ENCODE data around the gene LRRC8D.
"Not testable (repeated sequence)": the region's sequence is repeated elsewhere in the genome, so short reads cannot be mapped to it uniquely, and the experiment has no call there.

Gene LRRC8D

GRCh38 chr1:89795571-89795970 lies 25.3 kb upstream of the LRRC8D start:
- not testable (repeated sequence) for H3K9me3 ChIP-seq (ENCODE audit: control insufficient read depth, insufficient read depth, low read length); H3K4me1 ChIP-seq (ENCODE audit: control insufficient read depth, insufficient read depth, low read length); H3K4me3 ChIP-seq (ENCODE audit: low read depth, low read length); H3K9ac ChIP-seq (ENCODE audit: low read depth, low read length); H3K27me3 ChIP-seq (ENCODE audit: control insufficient read depth, insufficient read depth, low read length); H3K36me3 ChIP-seq (ENCODE audit: control insufficient read depth, insufficient read depth, low read length)

- not testable (repeated sequence) for H3K4me3 ChIP-seq (ENCODE audit: low read depth, low read length); H3K36me3 ChIP-seq (ENCODE audit: control insufficient read depth, insufficient read depth, low read length); H3K27me3 ChIP-seq (ENCODE audit: control insufficient read depth, insufficient read depth, low read length); H3K4me1 ChIP-seq (ENCODE audit: control insufficient read depth, insufficient read depth, low read length); H3K9ac ChIP-seq (ENCODE audit: low read depth, low read length); H3K9me3 ChIP-seq (ENCODE audit: control insufficient read depth, insufficient read depth, low read length)
Observed at GRCh38 chr1:89797876-89798275, 23.0 kb upstream of the LRRC8D start.

- Histone ChIP-seq H3K27me3 (ENCODE audit: control insufficient read depth, insufficient read depth, low read length) (no peaks in the 10 kb centered on the region), H3K36me3 (ENCODE audit: control insufficient read depth, insufficient read depth, low read length) (no peaks in the 10 kb centered on the region), H3K4me3 (ENCODE audit: low read depth, low read length) (no peak overlapping the region), H3K4me1 (ENCODE audit: control insufficient read depth, insufficient read depth, low read length) (peaks cover 3% of the 10 kb centered on the region), H3K9me3 (ENCODE audit: control insufficient read depth, insufficient read depth, low read length) (no peaks in the 10 kb centered on the region), H3K9ac (ENCODE audit: low read depth, low read length) (no peak overlapping the region)
Observed at GRCh38 chr1:89799495-89799894, 21.3 kb upstream of the LRRC8D start.

GRCh38 chr1:89800022-89800655 lies 20.7 kb upstream of the LRRC8D start:
- Histone ChIP-seq H3K9me3 (ENCODE audit: control insufficient read depth, insufficient read depth, low read length) (no peaks in the 10 kb centered on the region), H3K36me3 (ENCODE audit: control insufficient read depth, insufficient read depth, low read length) (no peaks in the 10 kb centered on the region), H3K27me3 (ENCODE audit: control insufficient read depth, insufficient read depth, low read length) (no peaks in the 10 kb centered on the region), H3K4me1 (ENCODE audit: control insufficient read depth, insufficient read depth, low read length) (peaks cover 3% of the 10 kb centered on the region), H3K4me3 (ENCODE audit: low read depth, low read length) (no peak overlapping the region), H3K9ac (ENCODE audit: low read depth, low read length) (no peak overlapping the region)

- Histone ChIP-seq H3K4me3 (ENCODE audit: low read depth, low read length) (no peak overlapping the region), H3K27me3 (ENCODE audit: control insufficient read depth, insufficient read depth, low read length) (no peaks in the 10 kb centered on the region), H3K4me1 (ENCODE audit: control insufficient read depth, insufficient read depth, low read length) (peaks cover 3% of the 10 kb centered on the region), H3K36me3 (ENCODE audit: control insufficient read depth, insufficient read depth, low read length) (no peaks in the 10 kb centered on the region), H3K9ac (ENCODE audit: low read depth, low read length) (no peak overlapping the region), H3K9me3 (ENCODE audit: control insufficient read depth, insufficient read depth, low read length) (no peaks in the 10 kb centered on the region)
Observed at GRCh38 chr1:89800718-89801117, 20.1 kb upstream of the LRRC8D start.

- Histone ChIP-seq H3K9me3 (ENCODE audit: control insufficient read depth, insufficient read depth, low read length) (no peaks in the 10 kb centered on the region), H3K36me3 (ENCODE audit: control insufficient read depth, insufficient read depth, low read length) (no peaks in the 10 kb centered on the region), H3K4me3 (ENCODE audit: low read depth, low read length) (no peak overlapping the region), H3K9ac (ENCODE audit: low read depth, low read length) (no peak overlapping the region), H3K4me1 (ENCODE audit: control insufficient read depth, insufficient read depth, low read length) (peaks cover 3% of the 10 kb centered on the region), H3K27me3 (ENCODE audit: control insufficient read depth, insufficient read depth, low read length) (peaks cover 3% of the 10 kb centered on the region)
Observed at GRCh38 chr1:89802051-89802450, 18.8 kb upstream of the LRRC8D start.

- H3K9ac ChIP-seq (ENCODE audit: low read depth, low read length), result no peak overlapping the region
- H3K36me3 ChIP-seq (ENCODE audit: control insufficient read depth, insufficient read depth, low read length), result no peaks in the 10 kb centered on the region
- H3K4me3 ChIP-seq (ENCODE audit: low read depth, low read length), result no peak overlapping the region
- H3K9me3 ChIP-seq (ENCODE audit: control insufficient read depth, insufficient read depth, low read length), result no peaks in the 10 kb centered on the region
- H3K4me1 ChIP-seq (ENCODE audit: control insufficient read depth, insufficient read depth, low read length), result peaks cover 5% of the 10 kb centered on the region
- peaks cover 3% of the 10 kb centered on the region for H3K27me3 ChIP-seq (ENCODE audit: control insufficient read depth, insufficient read depth, low read length)
Observed at GRCh38 chr1:89802841-89803240, 18.0 kb upstream of the LRRC8D start.

GRCh38 chr1:89804642-89805237 lies 16.1 kb upstream of the LRRC8D start:
- Histone ChIP-seq H3K27me3 (ENCODE audit: control insufficient read depth, insufficient read depth, low read length) (peaks cover 5% of the 10 kb centered on the region), H3K36me3 (ENCODE audit: control insufficient read depth, insufficient read depth, low read length) (no peaks in the 10 kb centered on the region), H3K9me3 (ENCODE audit: control insufficient read depth, insufficient read depth, low read length) (no peaks in the 10 kb centered on the region), H3K4me3 (ENCODE audit: low read depth, low read length) (no peak overlapping the region), H3K9ac (ENCODE audit: low read depth, low read length) (no peak overlapping the region), H3K4me1 (ENCODE audit: control insufficient read depth, insufficient read depth, low read length) (peaks cover 16% of the 10 kb centered on the region)

- Histone ChIP-seq H3K36me3 (ENCODE audit: control insufficient read depth, insufficient read depth, low read length) (no peaks in the 10 kb centered on the region), H3K9me3 (ENCODE audit: control insufficient read depth, insufficient read depth, low read length) (no peaks in the 10 kb centered on the region), H3K27me3 (ENCODE audit: control insufficient read depth, insufficient read depth, low read length) (peaks cover 13% of the 10 kb centered on the region), H3K9ac (ENCODE audit: low read depth, low read length) (no peak overlapping the region), H3K4me3 (ENCODE audit: low read depth, low read length) (no peak overlapping the region), H3K4me1 (ENCODE audit: control insufficient read depth, insufficient read depth, low read length) (peaks cover 16% of the 10 kb centered on the region)
Observed at GRCh38 chr1:89806616-89807015, 14.2 kb upstream of the LRRC8D start.

- H3K9me3 ChIP-seq (ENCODE audit: control insufficient read depth, insufficient read depth, low read length), result no peaks in the 10 kb centered on the region
- H3K4me3 ChIP-seq (ENCODE audit: low read depth, low read length), result no peak overlapping the region
- H3K4me1 ChIP-seq (ENCODE audit: control insufficient read depth, insufficient read depth, low read length), result peaks cover 13% of the 10 kb centered on the region
- no peak overlapping the region for H3K9ac ChIP-seq (ENCODE audit: low read depth, low read length)
- peaks cover 13% of the 10 kb centered on the region for H3K27me3 ChIP-seq (ENCODE audit: control insufficient read depth, insufficient read depth, low read length)
- H3K36me3 ChIP-seq (ENCODE audit: control insufficient read depth, insufficient read depth, low read length), result no peaks in the 10 kb centered on the region
Observed at GRCh38 chr1:89807503-89807902, 13.3 kb upstream of the LRRC8D start.

- Histone ChIP-seq H3K9ac (ENCODE audit: low read depth, low read length) (no peak overlapping the region), H3K27me3 (ENCODE audit: control insufficient read depth, insufficient read depth, low read length) (peaks cover 13% of the 10 kb centered on the region), H3K9me3 (ENCODE audit: control insufficient read depth, insufficient read depth, low read length) (no peaks in the 10 kb centered on the region), H3K36me3 (ENCODE audit: control insufficient read depth, insufficient read depth, low read length) (no peaks in the 10 kb centered on the region), H3K4me3 (ENCODE audit: low read depth, low read length) (no peak overlapping the region), H3K4me1 (ENCODE audit: control insufficient read depth, insufficient read depth, low read length) (peaks cover 13% of the 10 kb centered on the region)
Observed at GRCh38 chr1:89807983-89808382, 12.8 kb upstream of the LRRC8D start.

GRCh38 chr1:89808441-89809117 lies 12.3 kb upstream of the LRRC8D start:
- H3K36me3 ChIP-seq (ENCODE audit: control insufficient read depth, insufficient read depth, low read length), result no peaks in the 10 kb centered on the region

More at GRCh38 chr1:89808441-89809117, 12.3 kb upstream of the LRRC8D start:
- Histone ChIP-seq H3K9me3 (ENCODE audit: control insufficient read depth, insufficient read depth, low read length) (no peaks in the 10 kb centered on the region), H3K4me3 (ENCODE audit: low read depth, low read length) (no peak overlapping the region), H3K9ac (ENCODE audit: low read depth, low read length) (no peak overlapping the region), H3K4me1 (ENCODE audit: control insufficient read depth, insufficient read depth, low read length) (peaks cover 13% of the 10 kb centered on the region), H3K27me3 (ENCODE audit: control insufficient read depth, insufficient read depth, low read length) (peaks cover 13% of the 10 kb centered on the region)
